Activated CD8-positive, alpha-beta memory T cell treated with anti-CD3 and anti-CD28 coated beads, Interleukin-2, amount 50 U/mL, for 4 hours (primary cell): Measurements from ENCODE around the gene AMOTL2.

ENCODE experiments used
- DNase-seq: peaks from one replicate; pipeline ENCODE4 v3.0.0-alpha.2; 2020

AMOTL2 gene

GRCh38 chr3:134350861-134351311, 23.4 kb downstream of the AMOTL2 start:
- no peak for DNase-seq

- no peak for DNase-seq
These were observed 24.0 kb downstream of the AMOTL2 start for GRCh38 chr3:134350266-134350665.

DNA sequence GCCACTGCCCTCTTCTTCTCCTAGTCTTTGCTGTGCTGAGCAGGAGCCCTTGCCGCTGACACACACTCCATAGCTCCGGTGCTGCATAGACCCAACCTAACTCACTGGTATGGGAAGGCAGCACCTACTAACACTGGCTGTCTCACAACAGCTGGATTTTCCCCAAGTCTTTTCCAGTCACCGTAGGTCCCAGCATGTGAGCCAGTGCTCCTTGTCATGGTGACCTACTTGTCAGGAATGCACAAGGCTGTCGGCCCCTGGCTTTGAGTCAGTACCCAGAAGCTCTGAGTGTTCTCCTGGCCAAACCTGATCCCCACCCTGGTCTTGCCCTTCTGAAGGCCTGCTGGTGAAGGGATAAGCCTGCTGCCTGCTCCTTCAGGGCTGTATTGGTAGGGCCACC, 25.7 kb downstream of the AMOTL2 start:
- no peak for DNase-seq

DNA sequence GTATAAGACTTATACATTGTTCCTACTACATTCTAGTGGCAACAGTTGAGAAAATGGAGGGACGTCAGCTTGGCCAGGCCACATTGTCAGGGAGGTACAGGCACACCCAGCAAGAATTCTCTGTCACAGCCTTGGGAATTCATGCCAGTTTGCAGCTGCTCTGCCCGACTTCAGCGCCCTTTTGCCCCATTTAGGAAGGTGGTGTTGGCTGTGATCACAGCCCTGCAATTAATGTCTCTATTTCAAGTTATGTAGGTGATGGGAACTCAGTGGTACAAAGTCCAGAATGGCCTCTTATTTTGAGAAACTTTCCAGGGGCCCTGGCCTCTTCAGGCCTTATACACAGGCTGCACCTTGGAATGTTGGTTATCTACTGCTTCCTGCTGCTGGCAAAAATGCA, 26.7 kb downstream of the AMOTL2 start:
- DNase-seq, result no peak

GRCh38 chr3:134346744-134347143, 27.5 kb downstream of the AMOTL2 start:
- DNase-seq, result no peak

DNA sequence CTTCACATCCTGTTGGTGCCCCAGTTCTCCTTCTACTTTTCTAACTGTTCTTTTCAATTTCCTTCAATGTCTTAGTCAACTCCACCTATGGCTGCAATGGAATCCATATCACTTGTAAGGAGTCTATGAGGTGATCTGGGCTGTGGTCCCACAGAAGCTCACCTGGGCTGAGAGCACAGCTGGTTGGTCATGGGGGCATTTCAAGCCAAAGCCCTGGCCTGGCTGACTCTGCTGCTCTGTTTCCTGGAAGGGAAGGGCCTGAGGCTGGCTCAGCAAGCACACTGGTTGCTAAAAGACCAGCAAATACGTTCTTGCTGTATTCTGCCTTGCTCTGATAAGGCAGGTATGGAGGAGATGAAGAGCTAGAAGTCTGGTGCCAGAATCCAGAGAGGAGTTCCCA, 29.0 kb downstream of the AMOTL2 start:
- DNase-seq, result no peak

GRCh38 chr3:134344560-134344959, 29.7 kb downstream of the AMOTL2 start:
- no peak for DNase-seq

- DNase-seq, result no peak
These were observed 32.0 kb downstream of the AMOTL2 start for GRCh38 chr3:134342259-134342658.

DNA sequence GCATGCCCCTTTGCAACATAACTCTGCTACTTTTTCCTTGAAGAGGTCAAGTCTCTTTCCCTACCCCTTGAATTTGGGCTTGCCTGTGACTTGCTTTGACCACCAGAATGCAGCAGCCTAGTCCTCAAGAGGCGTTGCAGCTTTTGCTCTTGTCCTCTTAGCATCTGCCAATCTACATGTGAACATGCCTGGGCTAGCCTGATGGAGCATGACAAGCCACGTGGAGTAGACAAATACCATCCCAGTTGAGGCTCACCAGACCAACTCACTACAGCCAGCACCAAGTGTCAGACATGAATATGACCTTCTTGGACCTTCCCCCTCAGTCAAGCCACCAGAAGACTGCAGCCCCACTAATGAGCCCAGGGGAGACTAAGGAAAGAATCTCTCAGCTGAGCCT, 32.9 kb downstream of the AMOTL2 start:
- no peak for DNase-seq

GRCh38 chr3:134340982-134341365, 33.3 kb downstream of the AMOTL2 start:
- no peak for DNase-seq

- no peak for DNase-seq
These were observed 33.8 kb downstream of the AMOTL2 start for GRCh38 chr3:134340362-134340981.

DNA sequence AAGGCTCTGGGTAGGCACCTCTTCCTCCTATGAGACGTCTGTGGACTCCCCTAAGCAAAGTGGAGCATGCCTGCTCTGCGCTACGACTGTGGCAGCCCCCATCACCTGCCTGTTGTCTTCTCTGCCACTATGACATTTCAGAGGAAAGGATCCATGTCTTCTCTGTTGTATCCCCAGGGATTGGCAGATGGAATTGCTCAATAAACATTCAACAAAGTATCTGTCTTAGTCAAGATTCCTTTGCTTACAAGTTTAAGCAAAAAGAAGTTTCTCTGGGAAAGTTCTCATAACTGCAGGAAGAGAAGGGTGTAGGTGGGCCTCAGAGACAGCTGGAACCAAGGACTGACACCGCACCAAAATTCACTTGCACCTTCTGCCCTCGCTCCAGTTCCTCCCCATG, 34.3 kb downstream of the AMOTL2 start:
- no peak for DNase-seq

DNA sequence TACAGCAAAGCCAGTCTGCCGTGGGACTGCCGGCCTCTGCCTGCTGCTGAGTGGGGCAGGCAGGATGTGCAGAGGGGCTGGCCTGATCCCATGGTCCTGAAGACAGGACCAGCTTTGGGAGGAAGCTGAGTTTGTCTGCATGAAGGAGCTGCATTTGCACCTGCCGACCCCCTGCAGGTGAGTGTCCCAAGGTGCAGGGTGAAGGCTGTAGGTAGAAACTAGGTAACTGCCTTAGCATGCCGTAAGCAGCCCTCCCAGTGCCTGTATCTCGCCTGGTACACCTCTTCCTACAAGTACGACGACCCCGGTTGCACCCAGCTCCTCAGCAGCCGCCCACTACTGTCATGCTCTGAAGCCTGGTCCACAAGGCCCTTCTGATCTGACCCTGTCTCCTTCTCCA, 34.9 kb downstream of the AMOTL2 start:
- DNase-seq, result no peak

- DNase-seq, result no peak
These were observed 35.6 kb downstream of the AMOTL2 start for GRCh38 chr3:134338516-134339261.

DNA sequence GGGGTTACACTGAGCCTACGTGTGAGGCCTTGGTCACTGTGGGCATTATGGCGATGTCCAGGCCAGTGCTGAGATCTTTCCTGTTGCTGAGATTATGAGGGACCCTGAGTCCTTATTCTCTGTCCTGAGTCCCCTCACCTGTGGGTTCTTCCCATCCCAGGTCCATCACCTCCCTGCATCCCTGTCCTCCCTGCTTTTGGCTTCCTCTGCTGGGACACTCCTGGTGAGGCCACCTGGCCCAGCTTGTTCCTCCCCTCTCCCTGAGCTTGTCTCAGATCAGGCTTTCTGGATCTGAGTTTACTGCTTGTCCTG, 36.1 kb downstream of the AMOTL2 start:
- DNase-seq, result no peak

- no peak for DNase-seq
These were observed 36.6 kb downstream of the AMOTL2 start for GRCh38 chr3:134337511-134338200.

- DNase-seq, result no peak
These were observed 37.2 kb downstream of the AMOTL2 start for GRCh38 chr3:134337071-134337482.

DNA sequence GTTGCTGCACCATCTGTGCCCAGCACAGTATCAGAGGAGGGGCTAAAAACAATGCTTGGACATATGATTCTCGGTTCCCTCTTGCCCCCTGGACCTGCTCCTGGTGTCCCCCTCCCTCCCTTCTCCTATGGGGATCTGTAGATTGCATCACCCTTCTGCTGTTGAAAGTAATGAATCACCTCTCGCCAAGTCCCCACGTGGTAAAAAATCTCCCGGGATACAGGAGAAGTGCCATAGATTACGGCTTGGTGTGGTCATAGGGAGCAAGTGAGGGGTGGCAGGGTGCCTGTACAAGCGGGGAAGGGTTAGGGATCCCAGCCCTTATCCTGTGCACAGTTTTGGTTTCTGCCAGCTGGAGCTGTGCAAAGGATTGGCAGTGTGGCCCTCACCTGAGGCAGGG, 37.7 kb downstream of the AMOTL2 start:
- no peak for DNase-seq

DNA sequence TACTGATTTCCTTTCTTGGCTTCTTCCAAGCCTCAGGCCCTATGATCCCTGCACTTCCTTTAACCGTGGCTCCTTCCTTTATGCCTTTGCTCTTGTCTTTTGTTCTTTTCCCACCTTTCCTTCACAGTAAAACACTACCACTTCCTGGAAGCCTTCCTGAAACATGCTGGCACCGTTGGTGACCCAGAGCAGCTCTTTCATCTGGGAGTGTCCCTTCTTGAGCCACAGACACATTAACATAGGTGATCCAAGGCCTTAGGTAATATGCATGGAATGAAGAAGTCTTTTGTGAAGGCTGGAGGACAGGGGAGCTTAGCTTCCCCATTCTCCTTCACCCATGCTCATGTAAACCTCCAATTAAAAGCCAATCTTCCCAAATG, 39.4 kb downstream of the AMOTL2 start:
- no peak for DNase-seq

GRCh38 chr3:134334231-134334900, 39.9 kb downstream of the AMOTL2 start:
- DNase-seq, result no peak

GRCh38 chr3:134333522-134334181, 40.6 kb downstream of the AMOTL2 start:
- DNase-seq, result no peak

- no peak for DNase-seq
These were observed 41.9 kb downstream of the AMOTL2 start for GRCh38 chr3:134332344-134332743.

DNA sequence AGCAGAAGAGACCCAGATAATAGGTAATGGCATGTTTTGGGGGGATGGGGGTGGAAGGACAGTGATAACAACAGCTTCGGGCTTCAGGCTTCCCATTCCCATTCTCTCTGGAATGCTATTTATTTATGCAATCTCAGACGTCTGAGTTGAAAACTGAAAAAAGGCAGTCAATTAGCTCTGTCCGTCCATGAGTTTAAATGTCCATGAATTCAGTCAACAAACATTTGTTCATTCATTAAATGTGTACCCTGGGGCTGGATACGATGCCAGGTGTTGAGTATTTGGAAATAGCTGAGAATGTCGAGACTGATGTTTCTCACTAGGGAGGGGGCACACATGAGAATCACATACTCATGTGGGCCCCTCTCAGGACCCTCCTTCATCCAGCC, 42.4 kb downstream of the AMOTL2 start:
- DNase-seq, result no peak
